ENCODE measurements around the gene REELD1. TPM values are rescaled to one million over a fixed set of nuclear protein-coding genes. Genes with fewer than 3 reads are reported as not detected.

The REELD1 gene
- total and polyA plus RNA-seq, 2 donors (not counting 1 experiment from before 2014, with no cell fraction given), result not detected

DNA sequence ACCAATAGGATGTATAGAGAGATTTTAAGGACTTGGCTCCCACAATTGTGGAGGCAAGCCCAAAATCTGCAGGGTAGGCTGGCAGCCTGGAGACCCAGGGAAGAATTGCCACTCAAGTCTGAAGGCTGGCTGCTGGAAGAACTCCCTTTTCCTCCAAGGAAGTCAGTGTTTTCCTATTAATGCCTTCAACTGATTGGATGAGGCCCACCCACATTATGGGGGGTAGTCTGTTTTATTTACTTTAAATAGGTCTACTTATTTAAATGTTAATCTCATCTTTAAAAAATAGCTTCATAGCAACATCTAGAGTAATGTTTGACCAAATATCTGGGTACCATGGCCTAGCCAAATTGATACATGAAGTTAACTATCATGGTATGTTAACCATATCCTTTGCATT is 20.1 kb upstream of the REELD1 start:
- no peaks in the 10 kb centered on the region for H3K9me3 ChIP-seq (ENCODE audit: control insufficient read depth, insufficient read depth, low read depth, low read length)

GRCh38 chr4:146202665-146203064 is 11.7 kb upstream of the REELD1 start:
- no peaks in the 10 kb centered on the region for H4K20me1 ChIP-seq (ENCODE audit: control insufficient read depth, extremely low read depth, insufficient read depth, low read length)
- H2AFZ ChIP-seq (ENCODE audit: low read length), result no peak overlapping the region
- TF ChIP-seq EZH2 (IDR thresholded peaks at IDR 0.05; ENCODE audit: low read length, missing control alignments), result no peak
- no peak for TF ChIP-seq CTCF (conservative IDR thresholded peaks at IDR 0.05 in 1 of 2, IDR thresholded peaks at IDR 0.05 in 1 of 2; ENCODE audit: low read depth in 1 of 2, low read length in 2 of 2)
- no peaks in the 10 kb centered on the region for H3K79me2 ChIP-seq (ENCODE audit: control insufficient read depth, insufficient read depth, low read length)
- no peaks in the 10 kb centered on the region for H3K36me3 ChIP-seq (ENCODE audit: control insufficient read depth, insufficient read depth, low read length)
- H3K9ac ChIP-seq (ENCODE audit: insufficient read depth, low read length), result no peak overlapping the region
- no peak overlapping the region for H3K27ac ChIP-seq (ENCODE audit: insufficient read depth, low read length)
- H3K4me2 ChIP-seq (ENCODE audit: extremely low read depth, insufficient read depth, low read length), result no peak overlapping the region
- no peaks in the 10 kb centered on the region for H3K4me1 ChIP-seq (ENCODE audit: control insufficient read depth, extremely low read depth, insufficient read depth, low read length)
- no peak overlapping the region for H3K4me3 ChIP-seq (replicated peaks in 1 of 4; ENCODE audit: control extremely low read depth in 1 of 4, insufficient read depth in 1 of 4, low read depth in 3 of 4, low read length in 4 of 4)
- no peaks in the 10 kb centered on the region for H3K9me3 ChIP-seq (ENCODE audit: control insufficient read depth, insufficient read depth, low read depth, low read length)
- no peaks in the 10 kb centered on the region for H3K27me3 ChIP-seq (ENCODE audit: control insufficient read depth, insufficient read depth, low read length)
- DNase-seq (ENCODE audit: low read depth in 2 of 2), result no peak

More for the DNA sequence above, 20.1 kb upstream of the REELD1 start:
- Histone ChIP-seq H2AFZ (ENCODE audit: low read length) (no peak overlapping the region), H3K27ac (ENCODE audit: insufficient read depth, low read length) (no peak overlapping the region), H3K9ac (ENCODE audit: insufficient read depth, low read length) (no peak overlapping the region), H4K20me1 (ENCODE audit: control insufficient read depth, extremely low read depth, insufficient read depth, low read length) (no peaks in the 10 kb centered on the region), H3K36me3 (ENCODE audit: control insufficient read depth, insufficient read depth, low read length) (no peaks in the 10 kb centered on the region), H3K4me2 (ENCODE audit: extremely low read depth, insufficient read depth, low read length) (no peak overlapping the region), H3K27me3 (ENCODE audit: control insufficient read depth, insufficient read depth, low read length) (no peaks in the 10 kb centered on the region), H3K4me1 (ENCODE audit: control insufficient read depth, extremely low read depth, insufficient read depth, low read length) (no peaks in the 10 kb centered on the region), H3K79me2 (ENCODE audit: control insufficient read depth, insufficient read depth, low read length) (no peaks in the 10 kb centered on the region), H3K4me3 (replicated peaks in 1 of 4; ENCODE audit: control extremely low read depth in 1 of 4, insufficient read depth in 1 of 4, low read depth in 3 of 4, low read length in 4 of 4) (no peak overlapping the region)
- DNase-seq (ENCODE audit: low read depth in 2 of 2), result no peak
- TF ChIP-seq CTCF (conservative IDR thresholded peaks at IDR 0.05 in 1 of 2, IDR thresholded peaks at IDR 0.05 in 1 of 2; ENCODE audit: low read depth in 1 of 2, low read length in 2 of 2) (no peak), EZH2 (IDR thresholded peaks at IDR 0.05; ENCODE audit: low read length, missing control alignments) (no peak)

- DNase-seq (ENCODE audit: low read depth in 2 of 2), result no peak
- Histone ChIP-seq H3K36me3 (ENCODE audit: control insufficient read depth, insufficient read depth, low read length) (no peaks in the 10 kb centered on the region), H3K4me2 (ENCODE audit: extremely low read depth, insufficient read depth, low read length) (no peak overlapping the region), H3K79me2 (ENCODE audit: control insufficient read depth, insufficient read depth, low read length) (no peaks in the 10 kb centered on the region), H3K4me3 (replicated peaks in 1 of 4; ENCODE audit: control extremely low read depth in 1 of 4, insufficient read depth in 1 of 4, low read depth in 3 of 4, low read length in 4 of 4) (no peak overlapping the region), H4K20me1 (ENCODE audit: control insufficient read depth, extremely low read depth, insufficient read depth, low read length) (no peaks in the 10 kb centered on the region), H3K4me1 (ENCODE audit: control insufficient read depth, extremely low read depth, insufficient read depth, low read length) (no peaks in the 10 kb centered on the region), H3K9ac (ENCODE audit: insufficient read depth, low read length) (no peak overlapping the region), H2AFZ (ENCODE audit: low read length) (no peak overlapping the region), H3K27ac (ENCODE audit: insufficient read depth, low read length) (no peak overlapping the region), H3K27me3 (ENCODE audit: control insufficient read depth, insufficient read depth, low read length) (no peaks in the 10 kb centered on the region), H3K9me3 (ENCODE audit: control insufficient read depth, insufficient read depth, low read depth, low read length) (no peaks in the 10 kb centered on the region)
- no peak for TF ChIP-seq CTCF (conservative IDR thresholded peaks at IDR 0.05 in 1 of 2, IDR thresholded peaks at IDR 0.05 in 1 of 2; ENCODE audit: low read depth in 1 of 2, low read length in 2 of 2)
These were observed 6.9 kb upstream of the REELD1 start for GRCh38 chr4:146207410-146207809.
